IMR-90 (cell line): ENCODE results near the gene ATP10A.

ENCODE experiments used
- CEBPB ChIP-seq: IDR thresholded peaks from 2 replicates; pipeline ENCODE4 v1.6.1; 2012; ENCODE audit warnings: low read depth, low read length, improper control_type of control experiment
- CHD1 ChIP-seq: IDR thresholded peaks from 2 replicates; pipeline ENCODE4 v1.6.1; 2012; ENCODE audit warnings: low read depth, low read length, improper control_type of control experiment
- CTCF ChIP-seq: conservative IDR thresholded peaks from 2 replicates; pipeline ENCODE4 v1.5.1; 2012; ENCODE audit warnings: mild to moderate bottlenecking, low read depth, low read length, improper control_type of control experiment
- FOS ChIP-seq: fragments of 150-350 bp; IDR thresholded peaks from 2 replicates; pipeline ENCODE4 v1.6.1; 2016; ENCODE audit warnings: low read depth, low read length
- MAFK ChIP-seq: IDR thresholded peaks from 2 replicates; pipeline ENCODE4 v1.6.1; 2012; ENCODE audit warnings: low read depth, low read length, improper control_type of control experiment
- MXI1 ChIP-seq: IDR thresholded peaks from 2 replicates; pipeline ENCODE4 v1.6.1; 2012; ENCODE audit warnings: low read depth, mild to moderate bottlenecking, low read length, moderate library complexity, borderline replicate concordance
- NFE2L2 ChIP-seq: fragments of 150-350 bp; IDR thresholded peaks from 2 replicates; pipeline ENCODE4 v1.6.1; 2016; ENCODE audit warnings: low read depth, mild to moderate bottlenecking, low read length
- POLR2A ChIP-seq: IDR thresholded peaks from 2 replicates; pipeline ENCODE4 v1.6.1; 2012; ENCODE audit warnings: mild to moderate bottlenecking, low read depth, low read length
- RAD21 ChIP-seq: IDR thresholded peaks from 2 replicates; pipeline ENCODE4 v1.6.1; 2012; ENCODE audit warnings: low read length, improper control_type of control experiment
- RCOR1 ChIP-seq: IDR thresholded peaks from 2 replicates; pipeline ENCODE4 v1.6.1; 2012; ENCODE audit warnings: mild to moderate bottlenecking, low read length, improper control_type of control experiment; ENCODE audit not compliant: insufficient replicate concordance
- RFX5 ChIP-seq: IDR thresholded peaks from 2 replicates; pipeline ENCODE4 v1.8.0; 2012; ENCODE audit warnings: low read depth, mild to moderate bottlenecking, low read length, moderate library complexity
- TF ChIP-seq, protein P1 (sequence below): fragments of 150-350 bp; IDR thresholded peaks from 2 replicates; pipeline ENCODE4 v1.6.1; 2016; ENCODE audit warnings: low read depth, mild to moderate bottlenecking, low read length, moderate library complexity, borderline replicate concordance

DNA sequence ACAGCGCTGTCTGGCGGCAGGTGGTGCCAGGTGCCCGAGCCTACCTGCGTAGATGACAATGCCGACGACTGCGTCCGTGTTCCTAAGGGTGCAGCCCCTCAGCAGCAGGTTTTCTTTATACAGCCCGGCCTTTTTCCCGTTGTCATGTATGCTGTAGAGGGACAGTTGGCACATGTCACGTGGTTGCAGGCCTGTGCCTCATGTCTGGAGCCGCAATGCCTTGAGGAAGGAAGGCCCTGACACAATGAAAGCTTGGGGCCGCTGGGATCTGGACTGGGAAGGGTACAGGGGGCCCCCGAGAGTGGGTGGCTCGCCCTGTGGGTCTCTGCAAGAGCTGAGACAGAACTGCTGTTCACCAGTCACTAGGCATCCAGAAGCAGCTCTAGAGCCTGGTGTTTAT lies 136.0 kb downstream of the ATP10A start:
- TF ChIP-seq RFX5 (no peak), POLR2A (no peak), CTCF (no peak), CHD1 (no peak), FOS (no peak), MXI1 (no peak), RAD21 (no peak), NFE2L2 (no peak), CEBPB (no peak), MAFK (no peak), RCOR1 (no peak)
- TF ChIP-seq, protein P1, sequence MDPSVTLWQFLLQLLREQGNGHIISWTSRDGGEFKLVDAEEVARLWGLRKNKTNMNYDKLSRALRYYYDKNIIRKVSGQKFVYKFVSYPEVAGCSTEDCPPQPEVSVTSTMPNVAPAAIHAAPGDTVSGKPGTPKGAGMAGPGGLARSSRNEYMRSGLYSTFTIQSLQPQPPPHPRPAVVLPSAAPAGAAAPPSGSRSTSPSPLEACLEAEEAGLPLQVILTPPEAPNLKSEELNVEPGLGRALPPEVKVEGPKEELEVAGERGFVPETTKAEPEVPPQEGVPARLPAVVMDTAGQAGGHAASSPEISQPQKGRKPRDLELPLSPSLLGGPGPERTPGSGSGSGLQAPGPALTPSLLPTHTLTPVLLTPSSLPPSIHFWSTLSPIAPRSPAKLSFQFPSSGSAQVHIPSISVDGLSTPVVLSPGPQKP: no peak
